GM12891 (cell line): ENCODE measurements around the gene DCDC1.
"Not testable (repeated sequence)": the region's sequence is repeated elsewhere in the genome, so short reads cannot be mapped to it uniquely, and the experiment has no call there.

Experiments
- DNase-seq: peaks from one replicate; pipeline ENCODE4 v3.0.0; 2011; ENCODE audit warnings: low spot score; ENCODE audit not compliant: insufficient read length
- FAIRE-seq: peaks from 2 replicates; lab custom pipeline; 2011; peaks lifted over from hg19 to GRCh38; lab: Jason Lieb, UNC
- PAX5 ChIP-seq: IDR thresholded peaks from 2 replicates; pipeline ENCODE4 v1.6.1; 2011; ENCODE audit warnings: low read length, moderate library complexity, mild to moderate bottlenecking; ENCODE audit not compliant: insufficient read depth, severe bottlenecking
- POLR2A ChIP-seq: IDR thresholded peaks from 2 replicates; pipeline ENCODE4 v1.6.1; 2011; ENCODE audit warnings: low read depth, low read length, control low read depth
- POLR2AphosphoS5 ChIP-seq: IDR thresholded peaks from 2 replicates; pipeline ENCODE4 v1.6.1; 2011; ENCODE audit warnings: low read depth, low read length, control low read depth
- POU2F2 ChIP-seq: IDR thresholded peaks from 2 replicates; pipeline ENCODE4 v1.6.1; 2011; ENCODE audit warnings: low read depth, mild to moderate bottlenecking, control low read depth, low read length, moderate library complexity
- SPI1 ChIP-seq: IDR thresholded peaks from 2 replicates; pipeline ENCODE4 v1.6.1; 2011; ENCODE audit warnings: low read depth, low read length, control low read depth
- TAF1 ChIP-seq: IDR thresholded peaks from 2 replicates; pipeline ENCODE4 v1.6.1; 2011; ENCODE audit warnings: low read depth, low read length, control low read depth

DCDC1 gene

GRCh38 chr11:30985536-30985935 is 384.0 kb downstream of the DCDC1 start:
- TF ChIP-seq TAF1: no peak
- TF ChIP-seq PAX5: no peak
- no peak for TF ChIP-seq POLR2A
- TF ChIP-seq POU2F2: no peak
- no peak for TF ChIP-seq SPI1
- TF ChIP-seq POLR2AphosphoS5: no peak
- DNase-seq: no peak
- FAIRE-seq: no peak

DNA sequence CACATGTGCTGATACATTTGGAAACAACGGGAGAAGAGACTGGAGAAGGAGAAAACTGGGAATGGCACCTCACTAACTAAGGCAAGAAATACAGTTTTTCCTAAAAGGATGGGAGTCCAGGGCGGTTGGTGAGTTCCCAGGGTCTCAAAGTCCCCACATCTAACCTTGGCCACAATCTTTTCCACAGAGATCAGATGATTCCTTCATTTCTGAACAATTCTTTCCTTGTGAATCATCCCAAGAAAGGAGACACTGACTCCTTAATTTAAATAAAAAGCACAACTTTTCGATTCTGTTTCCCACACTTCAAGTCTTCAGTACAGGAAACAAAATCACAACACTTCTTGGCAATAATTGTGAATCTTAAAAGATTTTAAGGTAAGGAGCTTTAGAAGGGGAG is 384.7 kb downstream of the DCDC1 start:
- FAIRE-seq (no peak), DNase-seq (no peak)
- TF ChIP-seq SPI1: no peak

- FAIRE-seq: no peak
- no peak for DNase-seq
- TF ChIP-seq POU2F2 (no peak), POLR2AphosphoS5 (no peak), TAF1 (no peak), SPI1 (no peak), POLR2A (no peak), PAX5 (no peak)
Observed at GRCh38 chr11:30984442-30984816, 385.1 kb downstream of the DCDC1 start.

- TF ChIP-seq PAX5 (no peak), POLR2A (no peak), POU2F2 (no peak), SPI1 (no peak), TAF1 (no peak), POLR2AphosphoS5 (no peak)
- DNase-seq: no peak
- FAIRE-seq: no peak
Observed at GRCh38 chr11:30983776-30984441, 385.6 kb downstream of the DCDC1 start.

GRCh38 chr11:30983143-30983542 is 386.4 kb downstream of the DCDC1 start:
- DNase-seq (no peak), FAIRE-seq (no peak)

DNA sequence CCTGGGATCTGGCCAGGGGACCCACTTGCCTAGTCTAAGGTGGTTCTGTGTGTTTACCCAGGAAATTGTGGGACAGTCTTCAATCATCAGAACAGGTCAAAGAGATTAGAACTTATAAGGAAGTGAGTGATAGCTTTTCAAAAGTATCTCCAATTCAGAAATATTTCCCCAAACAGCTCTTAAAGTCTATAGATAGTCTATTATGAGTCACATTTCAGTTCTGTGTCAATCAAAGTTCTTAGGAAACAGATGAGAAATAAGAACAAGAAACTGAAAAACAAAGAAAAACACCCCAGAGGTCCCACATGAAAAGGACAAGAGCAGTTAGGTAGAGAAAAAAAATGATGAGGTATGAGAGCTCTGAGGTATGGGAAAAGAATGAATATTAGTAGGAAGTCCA is 402.0 kb downstream of the DCDC1 start:
- TF ChIP-seq POLR2A (no peak), TAF1 (no peak), SPI1 (no peak), POU2F2 (no peak), PAX5 (no peak), POLR2AphosphoS5 (no peak)
- DNase-seq: no peak

More at GRCh38 chr11:30983143-30983542, 386.4 kb downstream of the DCDC1 start:
- TF ChIP-seq POU2F2: no peak

GRCh38 chr11:30960387-30960992 is 409.0 kb downstream of the DCDC1 start:
- no peak for TF ChIP-seq POLR2AphosphoS5
- no peak for TF ChIP-seq SPI1
- TF ChIP-seq POU2F2: no peak
- no peak for TF ChIP-seq PAX5
- TF ChIP-seq TAF1: no peak
- DNase-seq (no peak), FAIRE-seq (no peak)

More for the DNA sequence above, 402.0 kb downstream of the DCDC1 start:
- FAIRE-seq: no peak

- FAIRE-seq: no peak
- TF ChIP-seq POLR2A: no peak
- no peak for TF ChIP-seq SPI1
- no peak for TF ChIP-seq PAX5
- no peak for TF ChIP-seq TAF1
- TF ChIP-seq POU2F2: no peak
- no peak for TF ChIP-seq POLR2AphosphoS5
- no peak for DNase-seq
Observed at GRCh38 chr11:30956751-30957150, 412.8 kb downstream of the DCDC1 start.

GRCh38 chr11:30949838-30950237 is 419.7 kb downstream of the DCDC1 start:
- TF ChIP-seq POLR2AphosphoS5: no peak
- TF ChIP-seq PAX5: no peak
- TF ChIP-seq TAF1: no peak
- TF ChIP-seq POU2F2: no peak
- TF ChIP-seq SPI1: no peak
- no peak for TF ChIP-seq POLR2A
- FAIRE-seq (no peak), DNase-seq (no peak)

- not testable (repeated sequence) for FAIRE-seq, DNase-seq
Observed at GRCh38 chr11:30947715-30948114, 421.8 kb downstream of the DCDC1 start.

GRCh38 chr11:30938810-30939209 is 430.7 kb downstream of the DCDC1 start:
- no peak for FAIRE-seq
- no peak for DNase-seq
- no peak for TF ChIP-seq PAX5
- TF ChIP-seq TAF1: no peak
- no peak for TF ChIP-seq POLR2AphosphoS5
- TF ChIP-seq POU2F2: no peak
